ENCODE data around the gene IL6.
"Not testable (repeated sequence)": the region's sequence is repeated elsewhere in the genome, so short reads cannot be mapped to it uniquely, and the experiment has no call there.

IL6 gene

GRCh38 chr7:22700559-22701002 is 26.4 kb upstream of the IL6 start:
- peak overlapping the region in 1 of 2 experiments; percentile 67 for H3K4ac ChIP-seq (ENCODE audit: low read depth in 1 of 2, low read length in 2 of 2)
- H4K91ac ChIP-seq (ENCODE audit: low read length): peak overlapping the region; percentile 28
- no peaks in the 10 kb centered on the region for H3K9me3 ChIP-seq (ENCODE audit: control insufficient read depth, low read length)
- H3K18ac ChIP-seq (ENCODE audit: low read depth in 1 of 2, low read length in 2 of 2): peak overlapping the region in 1 of 2 experiments; percentile 8
- no peaks in the 10 kb centered on the region for H3K79me1 ChIP-seq (replicated peaks; ENCODE audit: low read length, poor library complexity, severe bottlenecking)
- peaks cover 2% of the 10 kb centered on the region for H3K4me1 ChIP-seq (ENCODE audit: control insufficient read depth, insufficient read depth, low read depth, low read length)
- no peak overlapping the region for H3K27ac ChIP-seq (ENCODE audit: low read length, poor library complexity, severe bottlenecking)
- H4K8ac ChIP-seq (ENCODE audit: low read length): peak overlapping the region; percentile 55
- WGBS: 71% methylated on average over 1 of the region's 1 CpG
- peak overlapping the region in 1 of 2 experiments; percentile 67 for H2BK12ac ChIP-seq (ENCODE audit: low read length in 2 of 2)
- no peak overlapping the region for H3K14ac ChIP-seq (ENCODE audit: low read length in 2 of 2)
- no peak overlapping the region for H3K4me2 ChIP-seq (ENCODE audit: low read length, poor library complexity, severe bottlenecking)
- H2BK5ac ChIP-seq (ENCODE audit: low read depth, low read length, poor library complexity, severe bottlenecking): no peak overlapping the region
- H2AFZ ChIP-seq (ENCODE audit: low read depth, low read length): no peak overlapping the region
- H2AK5ac ChIP-seq (ENCODE audit: low read length, severe bottlenecking): no peak overlapping the region
- H3K9ac ChIP-seq (ENCODE audit: low read length): no peak overlapping the region
- H2BK120ac ChIP-seq (ENCODE audit: low read depth, low read length): peak overlapping the region; percentile 73
- H3K36me3 ChIP-seq (ENCODE audit: control insufficient read depth in 1 of 2, insufficient read depth in 2 of 2, low read depth in 1 of 2, low read length in 2 of 2): no peaks in the 10 kb centered on the region
- H3K4me3 ChIP-seq (ENCODE audit: insufficient read depth in 1 of 2, low read depth in 1 of 2, low read length in 2 of 2): no peak overlapping the region
- no peaks in the 10 kb centered on the region for H3K27me3 ChIP-seq (ENCODE audit: control insufficient read depth in 1 of 2, insufficient read depth in 1 of 2, low read length in 2 of 2)
- DNase-seq: peak; percentile 85
- no peak overlapping the region for H3K23ac ChIP-seq (ENCODE audit: low read length in 2 of 2)
- H2BK15ac ChIP-seq (ENCODE audit: low read depth, poor library complexity, severe bottlenecking): no peak overlapping the region

GRCh38 chr7:22702516-22702915 is 24.5 kb upstream of the IL6 start:
- no peaks in the 10 kb centered on the region for H3K79me1 ChIP-seq (replicated peaks; ENCODE audit: low read length, poor library complexity, severe bottlenecking)
- no peak overlapping the region for H2AK5ac ChIP-seq (ENCODE audit: low read length, severe bottlenecking)
- no peak for DNase-seq
- no peak overlapping the region for H3K9ac ChIP-seq (ENCODE audit: low read length)
- peaks cover 2% of the 10 kb centered on the region for H3K4me1 ChIP-seq (ENCODE audit: control insufficient read depth, insufficient read depth, low read depth, low read length)
- no peaks in the 10 kb centered on the region for H3K9me3 ChIP-seq (ENCODE audit: control insufficient read depth, low read length)
- peak overlapping the region in 1 of 2 experiments; percentile 77 for H2BK12ac ChIP-seq (ENCODE audit: low read length in 2 of 2)
- H3K14ac ChIP-seq (ENCODE audit: low read length in 2 of 2): no peak overlapping the region
- no peak overlapping the region for H2BK120ac ChIP-seq (ENCODE audit: low read depth, low read length)
- no peak overlapping the region for H3K23ac ChIP-seq (ENCODE audit: low read length in 2 of 2)
- no peak overlapping the region for H4K8ac ChIP-seq (ENCODE audit: low read length)
- no peak overlapping the region for H2BK15ac ChIP-seq (ENCODE audit: low read depth, poor library complexity, severe bottlenecking)
- no peak overlapping the region for H3K4ac ChIP-seq (ENCODE audit: low read depth in 1 of 2, low read length in 2 of 2)
- no peak overlapping the region for H3K4me2 ChIP-seq (ENCODE audit: low read length, poor library complexity, severe bottlenecking)
- no peak overlapping the region for H3K4me3 ChIP-seq (ENCODE audit: insufficient read depth in 1 of 2, low read depth in 1 of 2, low read length in 2 of 2)
- H3K27ac ChIP-seq (ENCODE audit: low read length, poor library complexity, severe bottlenecking): no peak overlapping the region
- WGBS: 60% methylated on average over 3 of the region's 4 CpGs
- no peaks in the 10 kb centered on the region for H3K36me3 ChIP-seq (ENCODE audit: control insufficient read depth in 1 of 2, insufficient read depth in 2 of 2, low read depth in 1 of 2, low read length in 2 of 2)
- no peaks in the 10 kb centered on the region for H3K27me3 ChIP-seq (ENCODE audit: control insufficient read depth in 1 of 2, insufficient read depth in 1 of 2, low read length in 2 of 2)
- H4K91ac ChIP-seq (ENCODE audit: low read length): no peak overlapping the region
- H3K18ac ChIP-seq (ENCODE audit: low read depth in 1 of 2, low read length in 2 of 2): no peak overlapping the region
- no peak overlapping the region for H2BK5ac ChIP-seq (ENCODE audit: low read depth, low read length, poor library complexity, severe bottlenecking)
- H2AFZ ChIP-seq (ENCODE audit: low read depth, low read length): no peak overlapping the region

- H3K9ac ChIP-seq (ENCODE audit: low read length); H4K91ac ChIP-seq (ENCODE audit: low read length); H3K4me1 ChIP-seq (ENCODE audit: control insufficient read depth, insufficient read depth, low read depth, low read length); H3K9me3 ChIP-seq (ENCODE audit: control insufficient read depth, low read length); H2BK12ac ChIP-seq (ENCODE audit: low read length in 2 of 2); H3K23ac ChIP-seq (ENCODE audit: low read length in 2 of 2); H3K4me3 ChIP-seq (ENCODE audit: insufficient read depth in 1 of 2, low read depth in 1 of 2, low read length in 2 of 2); H2BK5ac ChIP-seq (ENCODE audit: low read depth, low read length, poor library complexity, severe bottlenecking); H3K79me1 ChIP-seq (replicated peaks; ENCODE audit: low read length, poor library complexity, severe bottlenecking); H2AK5ac ChIP-seq (ENCODE audit: low read length, severe bottlenecking); H3K4me2 ChIP-seq (ENCODE audit: low read length, poor library complexity, severe bottlenecking); H3K14ac ChIP-seq (ENCODE audit: low read length in 2 of 2); H2BK120ac ChIP-seq (ENCODE audit: low read depth, low read length); H3K36me3 ChIP-seq (ENCODE audit: control insufficient read depth in 1 of 2, insufficient read depth in 2 of 2, low read depth in 1 of 2, low read length in 2 of 2); H3K27me3 ChIP-seq (ENCODE audit: control insufficient read depth in 1 of 2, insufficient read depth in 1 of 2, low read length in 2 of 2); H2AFZ ChIP-seq (ENCODE audit: low read depth, low read length); H2BK15ac ChIP-seq (ENCODE audit: low read depth, poor library complexity, severe bottlenecking); H4K8ac ChIP-seq (ENCODE audit: low read length): not testable (repeated sequence)
- DNase-seq: peak; percentile 26
- WGBS: 35% methylated on average over 6 of the region's 10 CpGs
- H3K18ac ChIP-seq (ENCODE audit: low read depth in 1 of 2, low read length in 2 of 2): peak overlapping the region; percentile 2 to 8
- peak overlapping the region; percentile 35 for H3K27ac ChIP-seq (ENCODE audit: low read length, poor library complexity, severe bottlenecking)
- H3K4ac ChIP-seq (ENCODE audit: low read depth in 1 of 2, low read length in 2 of 2): peak overlapping the region in 1 of 2 experiments; percentile 24
Measured at GRCh38 chr7:22703107-22703855, 23.7 kb upstream of the IL6 start.

GRCh38 chr7:22703978-22704610 is 22.9 kb upstream of the IL6 start:
- not testable (repeated sequence) for H2BK5ac ChIP-seq (ENCODE audit: low read depth, low read length, poor library complexity, severe bottlenecking); DNase-seq; H3K4me3 ChIP-seq (ENCODE audit: insufficient read depth in 1 of 2, low read depth in 1 of 2, low read length in 2 of 2); H3K79me1 ChIP-seq (replicated peaks; ENCODE audit: low read length, poor library complexity, severe bottlenecking); H3K27me3 ChIP-seq (ENCODE audit: control insufficient read depth in 1 of 2, insufficient read depth in 1 of 2, low read length in 2 of 2); H3K23ac ChIP-seq (ENCODE audit: low read length in 2 of 2); H4K8ac ChIP-seq (ENCODE audit: low read length); H4K91ac ChIP-seq (ENCODE audit: low read length); H2BK120ac ChIP-seq (ENCODE audit: low read depth, low read length); H3K18ac ChIP-seq (ENCODE audit: low read depth in 1 of 2, low read length in 2 of 2); H3K4me1 ChIP-seq (ENCODE audit: control insufficient read depth, insufficient read depth, low read depth, low read length); H3K9me3 ChIP-seq (ENCODE audit: control insufficient read depth, low read length); H3K36me3 ChIP-seq (ENCODE audit: control insufficient read depth in 1 of 2, insufficient read depth in 2 of 2, low read depth in 1 of 2, low read length in 2 of 2); H3K9ac ChIP-seq (ENCODE audit: low read length); H3K14ac ChIP-seq (ENCODE audit: low read length in 2 of 2); H3K4me2 ChIP-seq (ENCODE audit: low read length, poor library complexity, severe bottlenecking); H3K27ac ChIP-seq (ENCODE audit: low read length, poor library complexity, severe bottlenecking); H2AFZ ChIP-seq (ENCODE audit: low read depth, low read length)
- H2BK15ac ChIP-seq (ENCODE audit: low read depth, poor library complexity, severe bottlenecking): peak overlapping the region; percentile 60
- WGBS: 63% methylated on average over 17 of the region's 17 CpGs
- H2AK5ac ChIP-seq (ENCODE audit: low read length, severe bottlenecking): peak overlapping the region; percentile 24
- H2BK12ac ChIP-seq (ENCODE audit: low read length in 2 of 2): peak overlapping the region in 1 of 2 experiments; percentile 28
- peak overlapping the region in 1 of 2 experiments; percentile 61 for H3K4ac ChIP-seq (ENCODE audit: low read depth in 1 of 2, low read length in 2 of 2)
